Fibroblast of the conjunctiva (primary cell): ENCODE measurements around the gene NUDT22.

Source experiments
- DNase-seq: peaks from one replicate; pipeline ENCODE4 v3.0.0-alpha.2; 2010; ENCODE audit warnings: low read depth

The NUDT22 gene

GRCh38 chr11:64206457-64207255 is 19.4 kb upstream of the NUDT22 start, which contains the start of gene FERMT3:
Gene FERMT3 (plus strand): TSS chr11:64206721. CDS start chr11:64207365, 644 bp downstream.
- no peak for DNase-seq

- no peak for DNase-seq
These were observed 18.6 kb upstream of the NUDT22 start for GRCh38 chr11:64207256-64208085.

DNA sequence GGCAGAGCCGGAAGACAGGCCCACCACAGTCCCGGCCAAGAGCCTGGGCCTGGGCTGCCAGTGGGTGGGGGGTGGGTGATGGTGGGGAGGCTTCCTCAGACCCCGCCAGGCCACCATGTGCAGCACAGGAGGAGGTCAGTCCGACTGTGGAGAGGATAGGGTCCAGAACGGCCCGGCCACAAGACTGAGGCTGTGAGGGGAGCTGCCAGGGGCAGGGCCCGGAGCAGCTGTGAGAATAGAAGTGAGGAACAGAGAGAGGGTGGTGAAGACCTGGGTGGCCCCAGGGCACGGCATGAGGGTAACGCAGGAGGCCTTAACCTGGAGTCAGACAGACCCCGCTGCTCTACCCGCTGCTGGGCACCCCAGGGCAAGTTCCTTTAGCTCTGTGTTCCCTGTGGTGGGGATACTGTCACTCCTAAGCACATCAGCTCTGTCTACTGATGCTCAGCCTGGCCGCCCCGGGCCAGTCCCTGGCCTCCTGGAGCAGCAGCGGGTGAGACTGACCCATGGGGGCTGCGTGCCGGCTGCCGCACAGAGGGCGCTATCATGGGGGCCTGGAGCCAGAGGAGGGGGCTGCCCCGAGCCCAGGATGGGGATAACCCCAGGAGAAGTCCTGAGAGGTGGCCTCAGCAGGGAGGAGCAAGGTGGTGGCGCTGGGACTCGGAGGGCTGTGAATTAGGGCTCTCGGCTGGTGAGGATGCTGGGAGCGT is 17.8 kb upstream of the NUDT22 start:
- DNase-seq = no peak

DNA sequence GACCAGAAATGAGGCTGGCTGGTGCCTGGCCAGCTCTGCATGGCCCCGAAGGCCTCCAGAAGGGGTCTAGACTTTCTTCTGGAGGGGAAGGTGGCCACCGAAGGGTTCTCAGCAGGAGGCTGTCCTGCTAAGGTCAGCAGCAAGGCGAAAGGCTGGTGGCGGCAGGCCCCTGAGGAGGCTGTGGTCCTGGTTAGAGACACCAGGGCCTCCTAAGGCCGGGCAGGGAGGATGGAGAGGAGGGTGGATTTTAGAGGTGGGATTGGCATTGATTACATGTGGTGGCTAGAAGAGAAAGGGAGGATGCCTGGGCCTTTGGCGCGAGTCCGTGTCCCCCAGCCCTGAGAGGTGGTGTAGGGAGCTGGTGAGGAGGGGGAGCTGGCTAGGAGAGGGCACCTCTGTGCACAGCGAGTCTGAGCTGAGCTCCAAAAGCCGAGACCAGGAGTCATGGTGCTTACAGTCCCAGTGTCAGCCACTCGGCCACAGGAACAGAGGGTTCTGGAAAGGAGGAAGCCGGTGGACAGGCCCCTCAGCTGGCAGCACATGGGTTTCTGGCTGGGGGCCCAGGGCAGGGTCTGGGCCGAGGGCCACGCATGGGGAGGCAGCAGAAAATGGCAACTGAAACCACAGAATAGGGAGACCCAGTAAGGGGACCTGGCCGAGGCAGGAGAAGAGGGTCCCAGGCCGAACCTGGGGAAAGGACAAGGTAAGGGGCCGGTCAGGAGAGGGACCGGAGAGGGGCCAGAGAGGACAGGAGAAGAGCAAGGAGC is 17.1 kb upstream of the NUDT22 start:
- no peak for DNase-seq

DNA sequence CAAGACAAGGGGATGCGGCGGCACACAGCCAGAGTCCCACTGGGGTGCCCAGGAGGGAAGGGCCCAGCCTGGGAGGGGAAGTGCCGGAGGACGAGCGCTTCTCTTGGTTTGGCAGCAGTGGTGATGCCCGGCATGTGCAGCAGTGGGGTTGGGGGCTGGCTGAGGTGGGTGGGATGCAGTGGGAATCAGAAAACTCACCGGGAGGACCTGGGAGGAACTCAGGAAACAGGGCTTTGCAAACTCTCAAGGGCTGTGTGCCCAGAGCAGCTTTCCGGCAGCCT is 16.6 kb upstream of the NUDT22 start:
- no peak for DNase-seq

- DNase-seq = no peak
These were observed 15.6 kb upstream of the NUDT22 start for GRCh38 chr11:64210301-64211020.

- no peak for DNase-seq
These were observed 14.7 kb upstream of the NUDT22 start for GRCh38 chr11:64211181-64211872.

DNA sequence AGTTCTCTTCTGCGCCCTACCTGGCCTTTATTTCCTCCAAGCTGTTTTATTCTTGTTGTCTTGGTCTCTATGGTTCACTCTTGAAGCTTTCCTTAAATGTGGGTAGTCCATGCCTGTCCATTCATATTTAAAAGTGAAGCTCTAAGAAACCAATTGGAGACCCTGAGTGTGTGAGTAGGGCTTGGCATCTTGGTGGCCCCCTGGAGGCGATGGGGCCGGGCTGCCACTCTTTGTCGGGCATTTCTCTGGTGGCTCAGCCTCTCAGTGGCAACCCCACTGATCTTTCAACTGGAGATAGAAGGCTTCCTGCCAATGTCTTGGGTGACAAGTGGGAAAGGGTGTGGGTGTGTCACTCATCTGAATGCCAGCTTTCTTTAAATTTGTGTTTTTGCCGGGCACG is 9.2 kb upstream of the NUDT22 start:
- DNase-seq = no peak

DNA sequence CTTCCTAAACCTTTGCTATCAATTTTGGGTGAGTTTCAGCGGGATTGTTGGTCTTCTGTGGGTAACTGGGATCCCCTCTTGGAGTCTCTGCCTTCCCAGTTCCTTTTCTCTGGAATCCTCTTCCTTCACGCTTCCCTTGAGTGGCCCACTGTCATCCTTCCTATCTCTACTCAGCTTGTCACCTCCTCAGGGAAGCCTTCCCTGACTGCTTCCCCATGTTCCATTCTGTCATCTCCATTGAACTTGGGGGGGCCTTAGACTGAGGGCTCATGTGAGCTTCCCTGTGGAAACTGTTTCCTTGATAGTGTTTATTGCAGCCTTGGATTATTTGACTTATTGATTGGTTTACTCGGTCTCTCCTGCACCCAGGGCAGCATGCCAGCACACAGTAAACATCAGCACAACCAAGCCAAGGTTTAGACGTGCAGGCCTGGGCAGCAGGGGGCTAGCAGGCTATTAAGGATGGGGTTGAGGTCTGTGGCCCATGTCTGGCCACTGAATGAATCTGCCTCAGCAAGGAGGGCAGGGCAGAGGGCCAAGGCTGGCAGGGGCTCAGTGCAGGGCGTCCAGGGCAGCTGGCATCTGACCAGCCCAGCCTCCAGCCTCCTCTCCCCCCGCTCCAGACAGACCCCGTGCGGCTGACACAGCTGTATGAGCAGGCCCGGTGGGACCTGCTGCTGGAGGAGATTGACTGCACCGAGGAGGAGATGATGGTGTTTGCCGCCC is 7.3 kb upstream of the NUDT22 start:
- no peak for DNase-seq

GRCh38 chr11:64219354-64219684 is 6.8 kb upstream of the NUDT22 start:
- no peak for DNase-seq

- DNase-seq = no peak
These were observed 6.3 kb upstream of the NUDT22 start for GRCh38 chr11:64219755-64220154.

GRCh38 chr11:64220271-64220670 is 5.8 kb upstream of the NUDT22 start:
- no peak for DNase-seq

DNA sequence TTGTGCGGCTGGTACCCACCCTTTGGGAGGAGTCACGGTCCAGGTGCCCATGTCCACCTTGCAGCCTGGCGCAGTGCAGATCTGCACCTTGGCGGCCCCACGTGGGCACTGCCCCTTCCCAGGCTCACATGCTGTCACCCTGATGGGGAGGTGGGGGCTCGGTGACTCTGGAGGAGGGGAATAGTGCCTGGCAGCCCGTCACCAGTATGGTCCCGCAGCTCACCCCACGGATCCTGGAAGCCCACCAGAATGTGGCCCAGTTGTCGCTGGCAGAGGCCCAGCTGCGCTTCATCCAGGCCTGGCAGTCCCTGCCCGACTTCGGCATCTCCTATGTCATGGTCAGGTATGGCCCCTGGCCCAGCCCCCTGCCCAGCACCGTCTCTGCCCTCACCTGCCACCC is 5.3 kb upstream of the NUDT22 start:
- no peak for DNase-seq

DNA sequence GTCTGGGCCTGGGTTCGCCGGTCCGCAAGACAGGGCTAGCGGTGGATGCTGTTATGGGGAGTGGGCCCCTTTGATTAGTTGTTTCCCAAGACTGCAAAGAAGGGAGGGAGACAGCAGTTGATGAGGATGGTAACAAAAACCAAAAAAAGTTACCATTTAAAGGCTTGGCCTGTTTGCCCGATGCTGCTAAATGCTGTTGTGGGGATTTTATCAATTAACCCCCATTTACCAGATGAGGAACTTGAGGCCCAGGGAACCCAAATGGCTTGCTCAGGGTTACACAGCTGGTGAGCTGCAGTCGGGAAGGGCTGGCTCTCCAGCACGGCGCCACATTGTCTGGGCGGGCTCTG is 3.4 kb upstream of the NUDT22 start:
- DNase-seq = no peak

GRCh38 chr11:64223001-64223651 is 2.9 kb upstream of the NUDT22 start:
- no peak for DNase-seq

GRCh38 chr11:64224151-64224890 is 1.8 kb upstream of the NUDT22 start:
- no peak for DNase-seq

DNA sequence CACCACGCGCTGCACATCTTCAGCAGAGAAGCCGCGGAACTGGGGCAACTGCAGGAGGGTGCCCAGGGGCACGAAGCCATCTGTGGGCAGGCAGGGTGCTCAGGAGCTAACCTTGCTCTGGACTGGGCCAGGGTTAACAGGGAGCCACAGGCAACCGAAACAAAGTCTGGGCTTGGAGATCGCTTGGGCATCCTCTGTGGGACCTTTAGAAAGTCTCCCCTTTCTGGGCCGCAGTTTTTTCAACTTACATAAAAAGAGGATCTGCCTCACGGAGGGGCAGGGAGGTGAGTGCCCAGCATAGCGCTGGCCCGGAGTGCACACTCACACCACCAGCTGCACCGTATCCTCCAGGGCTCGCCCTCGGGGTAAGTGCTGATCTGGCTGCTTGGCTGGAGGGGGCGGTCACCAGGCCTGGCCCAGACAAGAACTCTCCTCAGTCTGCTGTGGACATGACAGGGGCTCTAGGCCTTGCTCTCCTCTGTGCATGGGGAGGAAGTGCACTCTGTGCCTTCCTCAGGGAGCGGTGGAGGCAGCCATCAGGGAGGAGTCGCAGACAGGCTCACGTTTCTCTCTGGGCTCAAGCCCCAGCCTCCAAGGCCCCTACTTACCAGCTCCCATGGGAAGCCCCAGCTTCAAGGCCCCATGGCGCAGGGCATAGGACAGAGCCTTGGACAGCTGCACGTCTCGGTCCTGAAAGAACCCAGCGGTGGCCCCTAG is 1.0 kb upstream of the NUDT22 start:
- no peak for DNase-seq

DNA sequence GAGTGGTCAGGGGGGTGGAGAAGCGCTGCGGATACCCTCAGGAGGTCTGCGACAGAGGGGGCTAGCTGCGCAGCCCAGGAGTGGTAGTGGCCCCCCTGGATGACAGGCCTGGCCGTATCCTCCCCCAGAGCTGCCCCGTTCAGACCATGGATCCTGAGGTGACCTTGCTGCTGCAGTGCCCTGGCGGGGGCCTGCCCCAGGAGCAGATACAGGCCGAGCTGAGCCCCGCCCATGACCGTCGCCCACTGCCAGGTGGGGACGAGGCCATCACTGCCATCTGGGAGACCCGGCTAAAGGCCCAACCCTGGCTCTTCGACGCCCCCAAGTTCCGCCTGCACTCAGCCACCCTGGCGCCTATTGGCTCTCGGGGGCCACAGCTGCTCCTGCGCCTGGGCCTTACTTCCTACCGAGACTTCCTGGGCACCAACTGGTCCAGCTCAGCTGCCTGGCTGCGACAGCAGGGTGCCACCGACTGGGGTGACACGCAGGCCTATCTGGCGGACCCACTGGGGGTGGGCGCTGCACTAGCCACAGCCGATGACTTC is 505 bp downstream of the NUDT22 start:
- no peak for DNase-seq
